DMS 273 (cell line): ENCODE measurements around the gene ELFN2.

Source experiments
- DNase-seq: peaks from one replicate; lab custom pipeline; 2025; ENCODE audit not compliant: unreplicated experiment; lab: John Stamatoyannopoulos, UW

ELFN2 gene

DNA sequence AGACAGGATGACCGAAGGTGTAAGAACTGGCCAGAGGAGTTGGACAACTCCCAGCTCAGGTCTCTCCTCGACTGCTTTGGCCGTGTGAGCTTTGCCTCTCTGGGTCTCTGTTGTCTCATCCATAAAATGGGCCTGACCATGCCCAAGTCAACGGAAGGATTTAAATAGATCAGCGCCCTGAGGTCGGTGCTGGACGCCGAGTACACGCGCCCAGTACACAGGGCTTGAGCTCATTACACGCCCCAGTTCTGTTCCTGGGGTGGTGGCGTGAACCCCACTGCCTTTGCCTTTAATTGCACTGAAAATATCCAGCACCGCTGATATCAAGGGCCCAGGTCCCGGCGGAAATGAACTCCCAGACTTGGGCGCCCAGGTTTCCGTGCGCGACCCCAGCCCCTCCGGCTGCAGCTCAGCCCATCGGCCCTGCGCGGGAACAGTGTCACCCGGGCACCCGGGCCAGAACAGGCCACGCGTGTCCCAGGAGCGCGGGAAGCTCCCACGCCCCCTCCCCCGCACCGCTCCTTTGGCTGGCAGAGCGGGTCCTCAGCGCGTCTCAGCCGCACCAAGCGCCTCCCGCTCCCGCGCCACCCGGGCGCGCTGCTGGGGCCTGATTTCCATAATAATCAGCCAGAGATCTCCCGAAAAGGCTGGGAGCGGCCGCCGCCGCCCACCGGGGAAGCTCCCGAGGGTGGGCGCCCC, 102.8 kb downstream of the ELFN2 start:
- no peak for DNase-seq

DNA sequence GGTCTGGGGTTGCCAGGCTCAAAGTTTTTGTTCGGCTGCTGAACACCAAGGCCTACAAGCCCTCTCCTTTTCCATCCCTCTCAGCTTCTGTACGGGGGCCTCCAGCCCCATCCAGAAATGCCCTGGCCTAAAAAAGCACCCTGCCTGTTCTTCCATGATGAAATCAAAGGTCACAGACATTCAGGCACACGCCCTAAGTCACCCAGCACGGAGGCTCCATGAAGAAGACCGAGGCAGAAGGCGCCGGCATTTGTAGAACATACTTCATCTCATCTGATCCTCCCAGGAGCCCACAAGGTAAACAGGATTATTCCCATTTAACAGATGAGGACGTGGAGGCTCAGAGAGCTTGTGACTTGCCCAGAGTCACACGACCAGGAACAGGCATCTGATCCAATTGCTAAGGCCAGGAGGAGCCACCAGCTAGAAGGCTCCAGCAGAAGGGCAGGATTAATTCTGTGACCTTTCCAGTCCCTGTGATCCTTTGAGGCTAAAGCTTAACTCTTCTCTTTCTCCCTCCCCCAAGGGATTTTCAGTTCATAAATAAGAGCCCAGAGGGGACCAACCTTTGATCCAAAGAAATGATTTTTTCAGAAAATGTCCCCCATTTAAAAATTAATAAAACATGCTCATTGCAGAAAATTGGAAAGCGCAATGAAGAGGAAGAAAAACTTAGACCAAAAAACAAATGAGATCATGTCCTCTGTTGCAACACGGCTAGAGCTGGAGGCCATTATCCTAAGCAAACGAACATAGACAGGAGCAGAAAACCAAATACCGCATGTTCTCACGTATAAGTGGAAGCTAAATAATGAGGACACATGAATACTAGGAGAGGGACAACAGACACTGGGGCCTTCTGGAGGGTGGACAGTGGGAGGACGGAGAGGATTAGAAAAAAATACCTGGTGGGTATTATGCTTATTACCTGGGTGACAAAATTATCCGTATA, 106.3 kb downstream of the ELFN2 start:
- no peak for DNase-seq

DNA sequence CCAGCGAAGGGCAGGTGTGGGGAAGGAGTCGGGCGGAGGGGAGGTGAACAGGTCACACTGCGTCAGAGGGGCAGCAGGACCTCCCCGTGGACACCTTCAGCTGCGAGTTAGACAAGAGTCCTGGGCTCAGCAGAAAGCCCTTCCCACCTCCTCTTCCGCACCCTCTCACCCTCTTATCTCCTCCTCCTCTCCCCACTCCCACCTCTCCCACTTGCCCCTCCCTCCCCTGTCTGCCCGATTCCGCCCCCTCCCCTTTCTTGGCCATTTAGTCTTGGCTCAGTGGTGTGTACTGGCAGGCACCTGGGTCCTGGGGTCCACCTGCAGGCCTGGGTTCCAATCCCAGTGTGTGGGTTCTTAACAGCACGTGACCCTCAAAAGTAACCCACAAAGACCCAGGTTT, 107.8 kb downstream of the ELFN2 start:
- no peak for DNase-seq

DNA sequence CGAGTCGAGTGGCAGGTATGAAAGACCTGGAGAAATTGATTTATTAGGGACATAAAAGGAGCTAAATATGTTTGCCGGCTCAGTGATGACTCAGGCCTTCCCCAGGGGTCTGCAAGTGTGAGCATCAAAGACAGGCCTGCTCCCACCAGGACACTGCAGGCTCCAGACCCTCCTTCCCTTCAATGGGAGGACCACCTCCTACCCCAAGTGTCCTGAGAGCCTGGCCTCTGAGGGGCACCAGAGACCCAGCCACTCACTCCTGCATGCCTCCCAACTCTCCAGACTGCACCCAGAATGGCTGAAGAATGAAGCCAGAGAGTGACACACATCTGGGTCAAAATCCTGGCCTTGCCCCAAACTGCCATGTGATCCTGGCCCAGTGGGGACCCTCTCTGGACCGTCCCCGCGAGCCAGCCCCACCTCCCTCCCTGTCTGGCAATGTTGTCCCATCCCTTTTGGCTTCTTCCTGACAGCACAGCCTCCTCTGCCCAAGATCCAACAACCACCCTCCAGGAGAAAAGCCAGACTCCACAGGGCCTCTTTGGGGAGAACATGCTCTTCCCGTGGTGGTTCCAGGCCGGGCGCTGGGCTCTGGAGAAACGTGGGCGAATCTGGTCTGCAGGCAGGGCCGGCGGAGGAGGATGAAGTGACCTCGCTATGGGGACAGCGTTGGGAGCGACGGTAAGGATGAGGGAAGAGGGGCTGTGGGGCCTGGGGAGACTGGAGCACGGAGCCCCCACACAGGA, 108.7 kb downstream of the ELFN2 start:
- DNase-seq: no peak
